ENCODE data around the gene EPS8L3.

The EPS8L3 gene

GRCh38 chr1:109764561-109765482 lies 1.1 kb upstream of the EPS8L3 start:
- no peak for TF ChIP-seq CTCF (IDR thresholded peaks at IDR 0.05; ENCODE audit: low read depth, low read length, missing control alignments)
- no peak overlapping the region for H3K4me3 ChIP-seq (ENCODE audit: low read depth, low read length)
- H3K27ac ChIP-seq: no peak overlapping the region
- no peaks in the 10 kb centered on the region for H3K27me3 ChIP-seq (replicated peaks)
- no peaks in the 10 kb centered on the region for H3K36me3 ChIP-seq (replicated peaks)
- DNase-seq: no peak
- in situ Hi-C loops (cut with HindIII; ENCODE audit: low pct_ligation_motif_present, low sequenced_read_pairs): loop anchor here (10.0 kb wide), 1 partner anchor 110 kb away; the partner anchor contains the start of gene GSTM4

DNA sequence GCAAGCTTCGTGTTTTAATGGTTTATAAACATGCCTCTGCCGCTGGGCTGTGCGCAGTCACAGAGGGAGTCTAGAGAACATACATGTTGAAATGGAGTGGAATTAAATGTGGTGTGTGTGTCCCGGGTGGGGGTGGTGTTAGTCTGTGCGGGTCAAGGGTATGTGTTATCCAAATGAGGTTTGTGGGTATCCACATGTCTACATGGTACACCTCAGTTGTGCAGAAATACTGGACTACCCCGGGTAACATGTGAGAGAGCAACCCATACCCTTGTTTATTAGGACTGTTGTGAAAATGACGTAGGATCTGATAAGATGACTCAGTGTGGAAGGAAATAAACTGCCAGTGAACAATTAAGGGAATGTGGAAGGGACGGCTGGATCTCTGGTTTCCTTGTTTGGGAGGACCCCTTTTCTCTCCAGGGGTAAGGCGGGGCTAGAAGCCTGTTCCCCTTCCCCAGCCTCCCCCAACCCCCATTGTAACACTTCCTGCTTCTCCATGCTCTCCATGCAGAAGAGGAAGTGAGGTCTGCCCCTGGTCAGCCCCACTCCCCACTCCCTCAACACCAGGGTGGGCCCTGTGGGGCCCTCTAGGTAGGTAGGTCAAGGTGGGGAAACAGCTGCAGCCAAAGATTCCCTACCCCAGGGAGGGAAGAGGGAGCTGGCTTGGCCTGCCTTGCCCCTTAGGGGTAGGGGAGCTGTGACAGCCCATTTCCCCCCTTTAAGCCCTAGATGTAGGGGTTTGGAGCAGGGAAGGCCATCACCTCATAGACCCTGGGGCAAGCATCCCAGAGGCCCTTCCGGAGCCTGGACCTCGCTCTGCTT lies 690 bp downstream of the EPS8L3 start:
- no peak for TF ChIP-seq CTCF (IDR thresholded peaks at IDR 0.05; ENCODE audit: low read depth, low read length, missing control alignments)
- DNase-seq: peak; percentile 25
- in situ Hi-C loops (cut with HindIII; ENCODE audit: low pct_ligation_motif_present, low sequenced_read_pairs): loop anchor here (10.0 kb wide), 1 partner anchor 108 kb away; the partner anchor contains the start of gene GSTM4
- H3K36me3 ChIP-seq (replicated peaks): no peaks in the 10 kb centered on the region
- no peak overlapping the region for H3K4me3 ChIP-seq (ENCODE audit: low read depth, low read length)
- H3K27ac ChIP-seq: no peak overlapping the region
- H3K27me3 ChIP-seq (replicated peaks): no peaks in the 10 kb centered on the region

DNA sequence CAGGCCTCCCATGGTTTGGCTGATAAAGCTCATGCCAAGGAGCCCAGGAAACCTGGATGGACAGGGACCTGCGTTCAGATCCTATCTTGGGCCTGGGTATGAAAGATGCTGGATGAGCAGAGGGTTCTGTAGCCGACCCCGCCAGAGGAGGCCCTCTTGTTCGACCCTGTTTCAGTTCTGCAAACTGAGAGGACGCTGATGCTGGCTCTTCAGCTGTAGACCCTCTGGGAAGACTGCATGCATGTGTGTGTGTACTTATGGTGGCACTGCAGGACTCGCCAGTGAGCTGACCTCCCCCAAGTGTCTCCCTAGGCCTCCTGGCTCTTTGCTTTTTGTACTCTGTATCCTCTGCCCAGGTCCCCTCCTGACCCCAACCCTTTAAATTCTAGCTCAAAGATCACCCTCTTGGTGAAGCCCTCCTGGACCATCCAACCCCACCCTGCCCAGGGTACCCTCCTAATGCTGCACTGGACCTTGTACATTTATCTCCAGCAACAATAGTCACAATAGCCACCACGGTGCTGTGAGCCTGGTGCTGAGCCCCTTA lies 1.6 kb downstream of the EPS8L3 start:
- no peak for TF ChIP-seq CTCF (IDR thresholded peaks at IDR 0.05; ENCODE audit: low read depth, low read length, missing control alignments)

GRCh38 chr1:109761227-109762038 lies 2.3 kb downstream of the EPS8L3 start:
- Histone ChIP-seq H3K27me3 (replicated peaks) (no peaks in the 10 kb centered on the region), H3K27ac (no peak overlapping the region), H3K4me3 (ENCODE audit: low read depth, low read length) (no peak overlapping the region), H3K36me3 (replicated peaks) (no peaks in the 10 kb centered on the region)
- in situ Hi-C loops (cut with HindIII; ENCODE audit: low pct_ligation_motif_present, low sequenced_read_pairs): loop anchor here (10.0 kb wide), 1 partner anchor 107 kb away; the partner anchor contains the start of gene GSTM4
- no peak for TF ChIP-seq CTCF (IDR thresholded peaks at IDR 0.05; ENCODE audit: low read depth, low read length, missing control alignments)
- no peak for DNase-seq

More for the DNA sequence above, 1.6 kb downstream of the EPS8L3 start:
- H3K27ac ChIP-seq: no peak overlapping the region
- no peaks in the 10 kb centered on the region for H3K27me3 ChIP-seq (replicated peaks)
- H3K4me3 ChIP-seq (ENCODE audit: low read depth, low read length): no peak overlapping the region
- in situ Hi-C loops (cut with HindIII; ENCODE audit: low pct_ligation_motif_present, low sequenced_read_pairs): loop anchor here (10.0 kb wide), 1 partner anchor 107 kb away; the partner anchor contains the start of gene GSTM4
- no peak for DNase-seq
- H3K36me3 ChIP-seq (replicated peaks): no peaks in the 10 kb centered on the region

All from brain microvascular endothelial cell (primary cell).